Spleen (tissue), 11 donors: ENCODE data around the gene PIGO. TPM values are rescaled to one million over a fixed set of nuclear protein-coding genes. Genes with fewer than 3 reads are reported as not detected.

ENCODE experiments used
- DNase-seq: peaks from one replicate; pipeline ENCODE4 v3.0.0-alpha.2; 2020
- H3K27ac ChIP-seq, 8 donors: fragments of 200-600 bp; sonication (generic) in 7 of 8; 1 replicate in 4 of 8; 2 replicates in 4 of 8; pipeline versions ENCODE4 v1.5.0 to v1.8.0; 2016 to 2021; ENCODE audit warnings: inconsistent platforms in 4 of 8, mild to moderate bottlenecking in 4 of 8, moderate library complexity in 1 of 8
- H3K27me3 ChIP-seq, 7 donors: fragments of 200-600 bp; sonication (generic) in 6 of 7; replicated peaks in 1 of 7; 1 replicate in 4 of 7; 2 replicates in 3 of 7; pipeline versions ENCODE4 v1.5.0 to v1.8.0; 2016 to 2021; ENCODE audit warnings: inconsistent platforms in 3 of 7, mild to moderate bottlenecking in 1 of 7
- H3K36me3 ChIP-seq, 6 donors: fragments of 200-600 bp; sonication (generic) in 5 of 6; 1 replicate in 4 of 6; 2 replicates in 2 of 6; pipeline versions ENCODE4 v1.5.0 to v1.8.0; 2016 to 2021; ENCODE audit warnings: inconsistent platforms in 2 of 6
- H3K4me1 ChIP-seq, 6 donors: fragments of 200-600 bp; sonication (generic) in 5 of 6; 1 replicate in 3 of 6; 2 replicates in 3 of 6; pipeline versions ENCODE4 v1.5.0 to v1.8.0; 2016 to 2021; ENCODE audit warnings: inconsistent platforms in 3 of 6
- H3K4me3 ChIP-seq, 8 donors: fragments of 200-600 bp; sonication (generic) in 7 of 8; 1 replicate in 4 of 8; 2 replicates in 4 of 8; pipeline versions ENCODE4 v1.5.0 to v1.8.0; 2016 to 2021; ENCODE audit warnings: inconsistent platforms in 4 of 8, mild to moderate bottlenecking in 4 of 8, moderate library complexity in 2 of 8
- H3K9me3 ChIP-seq, 8 donors: fragments of 200-600 bp; sonication (generic) in 7 of 8; 1 replicate in 4 of 8; 2 replicates in 4 of 8; pipeline versions ENCODE4 v1.5.0 to v1.8.0; 2016 to 2021; ENCODE audit warnings: inconsistent platforms in 4 of 8
- POLR2A ChIP-seq, 3 donors: fragments of 450-650 bp; IDR thresholded peaks; one replicate each; pipeline ENCODE4 v1.5.1; 2017; ENCODE audit warnings: antibody characterized with exemption in 3 of 3, mild to moderate bottlenecking in 1 of 3
- POLR2AphosphoS5 ChIP-seq, 3 donors: sonication (generic); formaldehyde crosslinking; IDR thresholded peaks; one replicate each; pipeline ENCODE4 v1.5.1; 2017; ENCODE audit warnings: antibody characterized with exemption in 3 of 3
- WGBS, 5 donors: extraction: QIAGEN DNeasy Blood & Tissue Kit in 3 of 5; methylation state at CpG; one replicate each; pipeline versions ENCODE4 v1.1.5 to v1.1.7; 2013 to 2018; 5-methylcytosine and 5-hydroxymethylcytosine counted together
- intact Hi-C: fragments of 100-400 bp; cut with DNase I; formaldehyde crosslinking; loops from one replicate; pipeline ENCODE4 v1.15.0; 2023; ENCODE audit warnings: low total_unique reads
- polyA plus RNA-seq, 3 donors: library from polyadenylated mRNA; stranded (reverse); fragments of 200-250 nt; gene quantifications; one replicate each; pipeline ENCODE4 v1.2.1, GENCODE V29; 2013
- small RNA-seq, 4 donors: library from RNA; depleted of rRNA; stranded (forward); fragments of <200 nt; gene quantifications; one replicate each; pipeline ENCODE3, GENCODE V24; 2016
- total RNA-seq, 7 donors: library from RNA; depleted of rRNA in 3 of 7; stranded (reverse); fragments of >200 nt in 3 of 7; fragmentation: NEBNext Ultra II Directional in 4 of 7; extraction: Animal tissue kit (Norgen Biotek cat#: 25700) in 4 of 7; gene quantifications; one replicate each; pipeline versions ENCODE4 v1.1.0 to v1.2.1, GENCODE V29; 2016 to 2021
- TF ChIP-seq, protein P1 (sequence below), 11 experiments: fragments of 200-600 bp in 7 of 11; fragments of 450-650 bp in 4 of 11; sonication (generic) in 4 of 11; IDR thresholded peaks in 8 of 11; conservative IDR thresholded peaks in 3 of 11; 1 replicate in 7 of 11; 2 replicates in 4 of 11; pipeline versions ENCODE4 v1.4.0 to v1.8.0; 2016 to 2021; ENCODE audit warnings: antibody characterized with exemption in 11 of 11, inconsistent platforms in 4 of 11, mild to moderate bottlenecking in 1 of 11
- donor health status: healthy with polysubstance abuse.
- donor health status: DM: no; HTN: no; CAD: no; lungs with moderate emphysema.
- donor health status: DM: no; HTN: no; CAD: no.
- donor health status: Bipolar disorder and iron deficiency.
- donor health status: healthy.
- donor health status: DM: no; HTN: no; CAD: no.
- donor health status: DM: yes; HTN: yes; CAD: no.

Gene PIGO
- total and polyA plus RNA-seq, 10 donors: 10.4 to 25.0 (median 19.8) TPM

DNA sequence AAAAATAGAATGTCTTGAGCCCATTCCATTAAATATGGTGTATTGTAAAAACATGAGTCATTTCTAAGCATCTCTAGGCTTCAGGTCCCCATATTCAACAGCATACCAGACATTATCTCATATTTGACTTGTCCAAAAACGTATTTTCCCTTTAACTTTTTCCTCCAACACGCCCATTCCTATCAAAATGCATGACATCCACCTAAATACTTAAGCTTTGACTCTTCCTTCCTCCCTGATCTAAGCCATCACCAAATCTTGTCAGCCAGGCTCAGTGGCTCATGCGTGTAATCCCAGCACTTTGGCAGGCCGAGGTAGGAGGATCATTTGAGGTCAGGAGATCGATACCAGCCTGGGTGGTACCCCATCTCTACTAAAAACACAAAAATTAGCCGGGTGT is 47.9 kb downstream of the PIGO start:
- Histone ChIP-seq H3K4me1 (no peaks in the 10 kb centered on the region), H3K36me3 (peaks cover 0 to 91% (median 50%) of the 10 kb centered on the region in 6 donors), H3K9me3 (no peaks in the 10 kb centered on the region), H3K27ac (no peak overlapping the region), H3K4me3 (no peak overlapping the region), H3K27me3 (no peaks in the 10 kb centered on the region)
- no peak for DNase-seq
- TF ChIP-seq, protein P1, sequence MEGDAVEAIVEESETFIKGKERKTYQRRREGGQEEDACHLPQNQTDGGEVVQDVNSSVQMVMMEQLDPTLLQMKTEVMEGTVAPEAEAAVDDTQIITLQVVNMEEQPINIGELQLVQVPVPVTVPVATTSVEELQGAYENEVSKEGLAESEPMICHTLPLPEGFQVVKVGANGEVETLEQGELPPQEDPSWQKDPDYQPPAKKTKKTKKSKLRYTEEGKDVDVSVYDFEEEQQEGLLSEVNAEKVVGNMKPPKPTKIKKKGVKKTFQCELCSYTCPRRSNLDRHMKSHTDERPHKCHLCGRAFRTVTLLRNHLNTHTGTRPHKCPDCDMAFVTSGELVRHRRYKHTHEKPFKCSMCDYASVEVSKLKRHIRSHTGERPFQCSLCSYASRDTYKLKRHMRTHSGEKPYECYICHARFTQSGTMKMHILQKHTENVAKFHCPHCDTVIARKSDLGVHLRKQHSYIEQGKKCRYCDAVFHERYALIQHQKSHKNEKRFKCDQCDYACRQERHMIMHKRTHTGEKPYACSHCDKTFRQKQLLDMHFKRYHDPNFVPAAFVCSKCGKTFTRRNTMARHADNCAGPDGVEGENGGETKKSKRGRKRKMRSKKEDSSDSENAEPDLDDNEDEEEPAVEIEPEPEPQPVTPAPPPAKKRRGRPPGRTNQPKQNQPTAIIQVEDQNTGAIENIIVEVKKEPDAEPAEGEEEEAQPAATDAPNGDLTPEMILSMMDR (IDR thresholded peaks at IDR 0.05 in 8 of 11, conservative IDR thresholded peaks at IDR 0.05 in 3 of 11): no peak
- TF ChIP-seq POLR2A (IDR thresholded peaks at IDR 0.05) (no peak), POLR2AphosphoS5 (IDR thresholded peaks at IDR 0.05) (peak in 1 of 3 donors; percentile 5)
- WGBS, 5 donors: 94 to 97% (median 96%) methylated on average over 6 of the region's 6 CpGs
- intact Hi-C loops: no loop called here

DNA sequence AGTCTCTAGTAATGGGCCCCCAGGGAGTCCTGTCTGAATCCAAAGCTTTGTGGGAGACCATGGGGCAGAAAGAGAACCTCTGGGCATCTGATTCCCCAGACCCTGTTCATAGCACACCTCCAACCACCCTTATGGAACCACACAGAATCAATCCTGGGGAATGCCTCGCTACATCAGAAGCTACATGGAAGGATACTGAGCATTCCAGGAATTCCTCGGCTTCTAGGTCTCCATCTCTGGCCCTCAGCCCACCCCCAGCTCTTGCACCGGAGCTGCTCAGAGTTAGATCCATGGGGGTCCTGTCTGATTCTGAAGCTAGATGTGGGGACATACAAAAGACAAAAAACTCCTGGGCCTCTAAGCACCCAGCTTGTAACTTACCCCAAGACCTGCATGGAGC is 52.3 kb downstream of the PIGO start:
- intact Hi-C loops: no loop called here
- H3K27me3 ChIP-seq: no peaks in the 10 kb centered on the region
- H3K4me3 ChIP-seq: no peak overlapping the region
- no peak for DNase-seq
- H3K36me3 ChIP-seq: peaks cover 0 to 64% (median 25%) of the 10 kb centered on the region in 6 donors
- no peak overlapping the region for H3K27ac ChIP-seq
- no peaks in the 10 kb centered on the region for H3K4me1 ChIP-seq
- H3K9me3 ChIP-seq: no peaks in the 10 kb centered on the region
- 92 to 96% (median 92%) methylated on average over 3 of the region's 3 CpGs for WGBS, 5 donors
- TF ChIP-seq POLR2AphosphoS5 (IDR thresholded peaks at IDR 0.05) (no peak), POLR2A (IDR thresholded peaks at IDR 0.05) (no peak)

DNA sequence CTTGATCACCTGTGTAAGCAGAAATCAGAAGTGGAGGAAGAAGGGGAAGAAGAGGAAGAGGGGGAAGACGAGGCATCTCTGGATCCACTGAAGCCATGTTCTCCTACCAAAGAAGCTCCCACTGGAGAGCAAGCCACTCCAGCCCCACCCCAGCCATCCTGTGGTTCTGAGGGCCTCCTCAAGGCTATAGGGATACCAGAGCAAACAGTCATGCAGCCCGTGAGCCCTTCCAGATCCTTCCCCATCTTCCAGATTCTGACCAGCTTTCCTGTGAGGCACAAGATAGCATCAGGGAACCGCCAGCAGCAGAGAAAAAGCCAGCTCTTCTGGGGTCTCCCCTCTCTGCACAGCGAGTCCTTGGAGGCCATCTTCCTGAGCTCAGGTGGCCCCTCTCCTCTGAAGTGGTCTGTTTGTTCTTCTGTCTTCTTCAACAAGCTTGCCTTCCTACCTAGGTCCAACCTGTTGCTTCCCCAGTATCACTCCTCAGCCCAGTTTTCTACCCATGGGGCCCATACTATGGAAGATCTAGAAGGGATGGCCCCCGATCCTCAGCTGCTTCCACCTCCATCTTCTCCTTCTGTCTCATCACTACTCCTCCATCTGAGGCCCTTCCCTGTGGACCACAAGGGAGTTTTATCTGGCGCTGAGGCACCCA is 53.4 kb downstream of the PIGO start:
- Histone ChIP-seq H3K4me1 (no peaks in the 10 kb centered on the region), H3K9me3 (no peaks in the 10 kb centered on the region), H3K4me3 (no peak overlapping the region), H3K27ac (no peak overlapping the region), H3K27me3 (no peaks in the 10 kb centered on the region), H3K36me3 (peaks cover 0 to 62% (median 22%) of the 10 kb centered on the region in 6 donors)
- intact Hi-C loops: no loop called here
- DNase-seq: no peak
- WGBS, 5 donors: 89 to 96% (median 92%) methylated on average over 6 of the region's 6 CpGs
- TF ChIP-seq POLR2A (IDR thresholded peaks at IDR 0.05) (no peak), POLR2AphosphoS5 (IDR thresholded peaks at IDR 0.05) (no peak)
- TF ChIP-seq, protein P1 (IDR thresholded peaks at IDR 0.05 in 8 of 11, conservative IDR thresholded peaks at IDR 0.05 in 3 of 11): no peak

DNA sequence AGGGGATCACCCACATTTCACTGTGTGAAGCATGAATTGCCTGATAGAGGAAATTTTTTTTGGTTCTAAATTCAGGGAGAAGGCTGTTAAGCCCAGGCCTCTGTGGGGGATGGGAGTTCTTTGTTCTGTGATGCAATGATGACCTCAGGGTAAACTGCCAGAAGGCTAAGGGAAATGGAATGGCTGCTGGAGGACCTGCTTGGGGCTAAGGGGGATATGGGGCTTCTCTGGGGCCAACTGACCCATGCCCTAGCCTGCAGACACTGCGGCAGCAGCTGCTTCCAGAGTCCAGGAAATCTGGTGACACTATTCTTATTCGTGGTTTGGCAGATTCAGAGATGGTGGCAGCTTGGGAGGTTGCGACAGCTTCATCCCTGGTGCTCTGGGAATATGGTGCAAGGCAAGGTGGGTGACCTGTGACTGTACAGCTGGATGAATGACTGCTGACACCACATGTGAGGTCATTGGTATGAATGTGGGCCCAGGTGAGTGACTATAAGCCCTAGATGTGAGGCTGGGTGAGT is 54.2 kb downstream of the PIGO start:
- intact Hi-C loops: no loop called here
- DNase-seq: no peak
- no peak overlapping the region for H3K4me3 ChIP-seq
- WGBS, 5 donors: 62 to 78% (median 72%) methylated on average over 2 to 3 of the region's 3 CpGs
- H3K27me3 ChIP-seq: no peaks in the 10 kb centered on the region
- H3K9me3 ChIP-seq: no peaks in the 10 kb centered on the region
- peaks cover 0 to 59% (median 16%) of the 10 kb centered on the region in 6 donors for H3K36me3 ChIP-seq
- no peak overlapping the region for H3K27ac ChIP-seq
- H3K4me1 ChIP-seq: no peaks in the 10 kb centered on the region
- TF ChIP-seq, protein P1 (IDR thresholded peaks at IDR 0.05 in 8 of 11, conservative IDR thresholded peaks at IDR 0.05 in 3 of 11): no peak
- peak in 1 of 3 donors; percentile 19 for TF ChIP-seq POLR2AphosphoS5 (IDR thresholded peaks at IDR 0.05)

Small RNA genes within 50 kb of the gene (small RNA-seq; reads per million reads assigned to genes)
- 0 reads per million in 4 donors for gene RN7SL338P

Other genes with a start within 250 kb of the PIGO start
- gene PHF24, start 138.3 kb downstream of the PIGO start, total RNA-seq: 1 to 10 TPM in 2 of 7 donors, under 1 TPM in 5; 0.17 to 2.4 (median 0.67) TPM
- gene PHF24, start 138.3 kb downstream of the PIGO start, polyA plus RNA-seq: under 1 TPM; 0.24 to 0.36 (median 0.26) TPM
- gene DNAJB5, start 106.8 kb downstream of the PIGO start, total RNA-seq: 10 to 100 TPM in 5 of 7 donors, 1 to 10 TPM in 2; 5.6 to 14.4 (median 12.8) TPM
- 1 to 10 TPM; 4.9 to 8.6 (median 6.7) TPM for gene DNAJB5, start 106.8 kb downstream of the PIGO start, polyA plus RNA-seq
- 100 to 1,000 TPM; 163 to 269 (median 194) TPM for gene VCP, start 24.0 kb downstream of the PIGO start, total RNA-seq
- 10 to 100 TPM; 48.5 to 84.5 (median 67.2) TPM for gene VCP, start 24.0 kb downstream of the PIGO start, polyA plus RNA-seq
- 10 to 100 TPM; 15.8 to 31.6 (median 22.6) TPM for gene FANCG, start 16.6 kb downstream of the PIGO start, total RNA-seq
- 10 to 100 TPM; 20.5 to 37.5 (median 26.3) TPM for gene FANCG, start 16.6 kb downstream of the PIGO start, polyA plus RNA-seq
- 10 to 100 TPM; 54.2 to 75.5 (median 58.7) TPM for gene STOML2, start 6.5 kb upstream of the PIGO start, total RNA-seq
- gene STOML2, start 6.5 kb upstream of the PIGO start, polyA plus RNA-seq: 10 to 100 TPM; 56.9 to 80.7 (median 72.0) TPM
- 10 to 100 TPM; 30.9 to 45.0 (median 35.2) TPM for gene ATOSB, start 19.3 kb upstream of the PIGO start, total RNA-seq
- 10 to 100 TPM in 2 of 3 donors, 1 to 10 TPM in 1; 8.7 to 24.0 (median 23.3) TPM for gene ATOSB, start 19.3 kb upstream of the PIGO start, polyA plus RNA-seq
- 10 to 100 TPM; 10.7 to 18.7 (median 14.2) TPM for gene UNC13B, start 65.4 kb upstream of the PIGO start, total RNA-seq
- gene UNC13B, start 65.4 kb upstream of the PIGO start, polyA plus RNA-seq: 1 to 10 TPM; 2.4 to 4.9 (median 2.5) TPM